LHCN-M2 (cell line): ENCODE measurements around the gene KIAA1755. TPM values are rescaled to one million over a fixed set of nuclear protein-coding genes. Genes with fewer than 3 reads are reported as not detected.

Experiments used
- DNase-seq: peaks from one replicate; pipeline ENCODE4 v3.0.0-alpha.2; 2012; ENCODE audit warnings: low read depth
- total RNA-seq: library from RNA; depleted of rRNA; stranded (reverse); fragments of >200 nt; gene quantifications from 2 replicates; pipeline ENCODE4 v1.2.3, GENCODE V29; 2014

KIAA1755 gene
- total RNA-seq, 1 experiment from 2014 or later = 0.17 TPM

GRCh38 chr20:38202153-38202981 lies 58.2 kb downstream of the KIAA1755 start:
- no peak for DNase-seq

- DNase-seq = peak; percentile 76
These were observed 59.2 kb downstream of the KIAA1755 start for GRCh38 chr20:38201356-38201755.

- DNase-seq = no peak
These were observed 59.9 kb downstream of the KIAA1755 start for GRCh38 chr20:38200646-38201045.

- no peak for DNase-seq
These were observed 60.8 kb downstream of the KIAA1755 start for GRCh38 chr20:38199501-38200390.

GRCh38 chr20:38198238-38198861 lies 62.2 kb downstream of the KIAA1755 start:
- peak; percentile 50 for DNase-seq

GRCh38 chr20:38197619-38198018 lies 62.9 kb downstream of the KIAA1755 start:
- no peak for DNase-seq

GRCh38 chr20:38197217-38197616 lies 63.3 kb downstream of the KIAA1755 start:
- DNase-seq = no peak

- DNase-seq = peak; percentile 90
These were observed 63.9 kb downstream of the KIAA1755 start for GRCh38 chr20:38196592-38196991.

- DNase-seq = no peak
These were observed 64.5 kb downstream of the KIAA1755 start for GRCh38 chr20:38196076-38196475.

GRCh38 chr20:38195521-38195920 lies 65.0 kb downstream of the KIAA1755 start:
- DNase-seq = no peak

- DNase-seq = no peak
These were observed 65.5 kb downstream of the KIAA1755 start for GRCh38 chr20:38194971-38195504.

GRCh38 chr20:38193586-38194105 lies 66.9 kb downstream of the KIAA1755 start:
- no peak for DNase-seq

- DNase-seq = no peak
These were observed 68.1 kb downstream of the KIAA1755 start for GRCh38 chr20:38192323-38192885.

GRCh38 chr20:38191654-38192053 lies 68.9 kb downstream of the KIAA1755 start:
- DNase-seq = no peak

- no peak for DNase-seq
These were observed 69.6 kb downstream of the KIAA1755 start for GRCh38 chr20:38190936-38191371.

- DNase-seq = no peak
These were observed 70.4 kb downstream of the KIAA1755 start for GRCh38 chr20:38190166-38190565.

- no peak for DNase-seq
These were observed 73.0 kb downstream of the KIAA1755 start for GRCh38 chr20:38187517-38187916.

GRCh38 chr20:38186788-38187221 lies 73.7 kb downstream of the KIAA1755 start:
- DNase-seq = no peak

- DNase-seq = no peak
These were observed 76.4 kb downstream of the KIAA1755 start for GRCh38 chr20:38184101-38184500.

- DNase-seq = no peak
These were observed 78.6 kb downstream of the KIAA1755 start for GRCh38 chr20:38181971-38182370.

- DNase-seq = no peak
These were observed 79.2 kb downstream of the KIAA1755 start for GRCh38 chr20:38181207-38181801.
